MG63 (cell line): Measurements from ENCODE around the gene PIGZ. TPM values are rescaled to one million over a fixed set of nuclear protein-coding genes. Genes with fewer than 3 reads are reported as not detected.

ENCODE experiments used
- DNase-seq: peaks from one replicate; pipeline ENCODE4 v3.0.0-alpha.2; 2020
- H3K27me3 ChIP-seq: fragments of 250-450 bp; sonication (Bioruptor Pico); 2 replicates; pipeline ENCODE4 v1.5.1; 2020; ENCODE audit warnings: mild to moderate bottlenecking, moderate library complexity
- H3K36me3 ChIP-seq: fragments of 250-450 bp; sonication (Bioruptor Pico); 2 replicates; pipeline ENCODE4 v1.5.1; 2020; ENCODE audit warnings: mild to moderate bottlenecking, moderate library complexity
- H3K4me3 ChIP-seq: fragments of 250-450 bp; sonication (Bioruptor Pico); 2 replicates; pipeline ENCODE4 v1.5.1; 2020; ENCODE audit warnings: mild to moderate bottlenecking, moderate library complexity
- H3K9me3 ChIP-seq: fragments of 250-450 bp; sonication (Bioruptor Pico); 2 replicates; pipeline ENCODE4 v1.5.1; 2020; ENCODE audit warnings: mild to moderate bottlenecking, moderate library complexity
- total RNA-seq: library from RNA; depleted of rRNA; stranded (reverse); fragments of >200 nt; shearing (Covaris generic); gene quantifications from 2 replicates; pipeline ENCODE4 v1.2.3, GENCODE V29; 2014; ENCODE audit warnings: low replicate concordance; rRNA removed

Gene PIGZ
- total RNA-seq, 1 experiment from 2014 or later = 3.0 TPM

DNA sequence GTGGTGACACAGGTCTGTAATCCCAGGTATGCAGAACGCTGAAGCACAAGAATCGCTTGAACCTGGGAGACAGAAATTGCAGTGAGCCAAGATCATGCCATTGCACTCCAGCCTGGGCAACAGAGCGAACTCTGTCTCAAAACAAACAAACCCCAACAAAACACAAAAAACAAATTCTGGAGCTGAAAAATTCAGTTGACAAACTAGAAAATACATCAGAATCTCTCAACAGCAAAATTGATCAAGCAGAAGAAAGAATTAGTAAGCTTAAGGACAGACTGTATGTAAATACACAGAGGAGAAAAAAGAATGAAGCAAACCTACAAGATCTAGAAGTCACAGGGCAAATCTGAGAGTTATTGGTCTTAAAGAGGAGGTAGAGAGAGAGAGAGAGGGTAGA, 51.6 kb downstream of the PIGZ start:
- H3K27me3 ChIP-seq = no peaks in the 10 kb centered on the region
- H3K36me3 ChIP-seq = peaks cover 37% of the 10 kb centered on the region
- H3K9me3 ChIP-seq = 0 out of 2 replicates have a peak, but pooled peaks cover 2% of the 10 kb centered on the region
- no peak overlapping the region for H3K4me3 ChIP-seq
- DNase-seq = no peak

- 0 out of 2 replicates have a peak, but pooled peaks cover 2% of the 10 kb centered on the region for H3K9me3 ChIP-seq
- DNase-seq = no peak
- H3K4me3 ChIP-seq = no peak overlapping the region
- peaks cover 40% of the 10 kb centered on the region for H3K36me3 ChIP-seq
- no peaks in the 10 kb centered on the region for H3K27me3 ChIP-seq
Observed at GRCh38 chr3:196916221-196916620, 52.4 kb downstream of the PIGZ start.

DNA sequence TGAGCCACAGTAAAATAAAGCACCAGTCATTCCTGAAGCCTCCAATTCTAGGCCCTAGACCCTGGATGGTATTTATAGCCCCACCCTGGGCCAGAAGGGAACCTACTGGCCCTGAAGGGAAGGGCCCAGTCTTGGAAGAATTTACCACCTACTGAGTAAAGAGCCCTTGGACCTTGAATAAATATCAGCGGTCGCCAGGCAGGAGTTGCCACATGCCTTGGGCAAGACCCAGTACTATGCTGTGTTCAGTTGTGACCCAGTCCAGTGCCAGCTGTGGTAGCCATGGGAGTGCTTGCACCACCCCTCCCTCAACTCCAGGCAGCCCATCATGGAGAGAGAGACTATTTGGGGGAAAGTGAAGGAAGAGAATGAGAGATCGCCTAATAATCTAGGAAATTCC, 53.3 kb downstream of the PIGZ start:
- Histone ChIP-seq H3K9me3 (0 out of 2 replicates have a peak, but pooled peaks cover 2% of the 10 kb centered on the region), H3K27me3 (no peaks in the 10 kb centered on the region), H3K4me3 (no peak overlapping the region), H3K36me3 (peaks cover 44% of the 10 kb centered on the region)
- no peak for DNase-seq

DNA sequence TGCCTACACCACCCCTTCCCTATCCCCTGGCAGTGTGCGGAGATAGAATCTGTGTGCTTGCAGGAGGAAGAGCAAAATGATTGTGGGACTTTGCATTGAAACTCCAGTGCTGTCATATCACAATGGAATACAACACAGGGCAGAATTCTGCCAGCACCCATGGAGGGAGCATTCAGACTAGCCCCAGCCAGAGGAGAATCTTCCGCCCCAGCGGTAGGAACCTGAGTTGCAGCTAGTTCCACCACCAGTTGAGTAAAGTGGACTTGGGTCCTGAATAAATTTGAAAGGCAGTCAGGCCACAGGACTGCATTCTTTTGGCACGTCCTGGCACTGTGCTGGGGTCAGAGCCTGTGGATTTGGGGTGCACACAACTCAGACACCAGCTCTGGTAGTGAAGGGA, 53.8 kb downstream of the PIGZ start:
- 0 out of 2 replicates have a peak, but pooled peaks cover 2% of the 10 kb centered on the region for H3K9me3 ChIP-seq
- no peaks in the 10 kb centered on the region for H3K27me3 ChIP-seq
- H3K4me3 ChIP-seq = no peak overlapping the region
- peaks cover 45% of the 10 kb centered on the region for H3K36me3 ChIP-seq
- DNase-seq = no peak

DNA sequence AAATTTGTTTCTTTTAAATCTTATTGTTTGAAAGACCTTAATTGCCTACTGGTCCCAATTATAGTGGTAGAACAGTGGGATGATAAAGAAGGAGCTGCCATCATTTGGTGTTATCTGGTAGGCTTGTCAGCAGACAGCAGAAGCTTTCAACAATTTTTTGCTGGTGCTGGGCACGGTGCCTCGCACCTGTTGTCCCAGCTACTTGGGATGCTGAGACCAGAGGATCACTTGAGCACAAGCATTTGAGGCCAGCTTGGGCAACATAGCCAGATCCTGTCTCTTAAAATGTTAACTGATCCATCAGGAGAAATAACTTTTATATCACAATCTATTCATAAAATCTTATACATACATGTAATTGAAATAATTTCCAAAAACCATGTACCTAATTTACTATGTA, 64.9 kb downstream of the PIGZ start:
- no peak for DNase-seq
- H3K4me3 ChIP-seq = no peak overlapping the region
- peaks cover 73% of the 10 kb centered on the region for H3K36me3 ChIP-seq

GRCh38 chr3:196902296-196902695, 66.3 kb downstream of the PIGZ start:
- Histone ChIP-seq H3K9me3 (no peaks in the 10 kb centered on the region), H3K4me3 (no peak overlapping the region), H3K27me3 (no peaks in the 10 kb centered on the region), H3K36me3 (peaks cover 62% of the 10 kb centered on the region)
- no peak for DNase-seq

More for the DNA sequence above, 64.9 kb downstream of the PIGZ start:
- Histone ChIP-seq H3K9me3 (no peaks in the 10 kb centered on the region), H3K27me3 (no peaks in the 10 kb centered on the region)

GRCh38 chr3:196901768-196902167, 66.9 kb downstream of the PIGZ start:
- Histone ChIP-seq H3K36me3 (peaks cover 63% of the 10 kb centered on the region), H3K27me3 (no peaks in the 10 kb centered on the region), H3K9me3 (no peaks in the 10 kb centered on the region), H3K4me3 (no peak overlapping the region)
- DNase-seq = no peak

Other genes with a start within 250 kb of the PIGZ start
- gene PAK2, start 229.0 kb downstream of the PIGZ start, total RNA-seq = 27.7 and 42.1 TPM in 2 replicates
- gene SENP5, start 100.9 kb downstream of the PIGZ start, total RNA-seq = 22.0 and 25.4 TPM in 2 replicates
- 48.1 and 66.4 TPM in 2 replicates for gene NCBP2, start 26.3 kb downstream of the PIGZ start, total RNA-seq
- gene MELTF, start 61.0 kb upstream of the PIGZ start, total RNA-seq = 8.3 and 12.9 TPM in 2 replicates